GM12878 (cell line): ENCODE measurements around the gene SESN3. TPM values are rescaled to one million over a fixed set of nuclear protein-coding genes. Genes with fewer than 3 reads are reported as not detected.

ENCODE experiments used
- ATAC-seq: fragments of 200-7000 bp; cut with Tn5 transposase; 3 replicates; pipeline ENCODE4 v1.9.1; 2020; ENCODE audit warnings: mild to moderate bottlenecking, moderate library complexity
- BruUV-seq: library from RNA; stranded (reverse); fragments of 400-500 nt; replicated peaks from 2 replicates; lab custom pipeline; 2021; lab: Mats Ljungman, UMichigan
- CTCF ChIA-PET: fragments of 300-600 bp; sonication (Branson Sonifier 250); formaldehyde crosslinking; extraction: SDS; loops from one replicate; lab custom pipeline; 2021; ENCODE audit warnings: inconsistent platforms; lab: Yijun Ruan, JAX
- POLR2A ChIA-PET: fragments of 350-600 bp; formaldehyde crosslinking; extraction: SDS; loops from one replicate; lab custom pipeline; 2021; ENCODE audit warnings: inconsistent platforms; lab: Charles Lee
- RAD21 ChIA-PET: fragments of 300-600 bp; sonication (Branson Sonifier 250); formaldehyde crosslinking; loops from one replicate; lab custom pipeline; 2023; ENCODE audit warnings: antibody characterized with exemption; ENCODE audit not compliant: unreplicated experiment; lab: Charles Lee
- SMC1A ChIA-PET: fragments of 300-600 bp; sonication (Branson Sonifier 250); formaldehyde crosslinking; loops from one replicate; lab custom pipeline; 2023; ENCODE audit not compliant: unreplicated experiment, uncharacterized antibody; lab: Charles Lee
- DNase-seq: peaks from one replicate; pipeline ENCODE4 v3.0.0-alpha.2; 2011; ENCODE audit warnings: low read depth, low spot score
- FAIRE-seq: peaks from 3 replicates; lab custom pipeline; 2011; peaks lifted over from hg19 to GRCh38; lab: Jason Lieb, UNC
- H2AFZ ChIP-seq: 2 replicates; pipeline ENCODE4 v1.6.0; 2011; ENCODE audit warnings: low read depth, low read length, control low read depth; ENCODE audit not compliant: control insufficient read depth
- H3K27ac ChIP-seq: 2 replicates; pipeline ENCODE4 v1.5.1; 2011; ENCODE audit warnings: control low read depth; ENCODE audit not compliant: control insufficient read depth, insufficient read depth
- H3K27me3 ChIP-seq, 2 experiments: replicated peaks in 1 of 2; 2 replicates each; pipeline versions ENCODE4 v1.6.0 to v1.6.1; 2011; ENCODE audit warnings: low read length in 1 of 2; ENCODE audit not compliant: control insufficient read depth in 2 of 2, insufficient read depth in 2 of 2
- H3K36me3 ChIP-seq, 2 experiments: 2 replicates each; pipeline ENCODE4 v1.5.1; 2011; ENCODE audit warnings: low read length in 1 of 2; ENCODE audit not compliant: control insufficient read depth in 2 of 2, insufficient read depth in 2 of 2
- H3K4me1 ChIP-seq: 2 replicates; pipeline ENCODE4 v1.6.1; 2011; ENCODE audit warnings: mild to moderate bottlenecking, low read length, moderate library complexity, mixed read lengths; ENCODE audit not compliant: control insufficient read depth, insufficient read depth
- H3K4me2 ChIP-seq: 2 replicates; pipeline ENCODE4 v1.6.0; 2011; ENCODE audit warnings: control low read depth; ENCODE audit not compliant: control insufficient read depth, insufficient read depth
- H3K4me3 ChIP-seq: fragments of 200-600 bp; sonication (generic); 2 replicates; pipeline ENCODE4 v1.5.1; 2016
- H3K79me2 ChIP-seq: 2 replicates; pipeline ENCODE4 v1.6.0; 2011; ENCODE audit warnings: low read length; ENCODE audit not compliant: control insufficient read depth, insufficient read depth
- H3K9ac ChIP-seq: 2 replicates; pipeline ENCODE4 v1.8.0; 2011; ENCODE audit warnings: low read length, control low read depth, mixed read lengths; ENCODE audit not compliant: control insufficient read depth, insufficient read depth
- H3K9me3 ChIP-seq: replicated peaks from 3 replicates; pipeline ENCODE4 v1.5.1; 2011; ENCODE audit warnings: mild to moderate bottlenecking, low read length; ENCODE audit not compliant: control insufficient read depth, insufficient read depth
- H4K20me1 ChIP-seq: 2 replicates; pipeline ENCODE4 v1.6.0; 2011; ENCODE audit not compliant: control insufficient read depth, insufficient read depth
- CBX5 ChIP-seq: sonication (generic); IDR thresholded peaks from 2 replicates; pipeline ENCODE4 v1.6.1; 2016; ENCODE audit warnings: low read depth, moderate library complexity, mild to moderate bottlenecking, inconsistent platforms
- DPF2 ChIP-seq: fragments of 450-650 bp; IDR thresholded peaks from 2 replicates; pipeline ENCODE4 v1.6.1; 2017; ENCODE audit warnings: mild to moderate bottlenecking
- EP300 ChIP-seq, 2 experiments: fragments of 150-350 bp in 1 of 2; IDR thresholded peaks; 2 replicates each; pipeline ENCODE4 v1.6.1; 2011 to 2012; ENCODE audit warnings: low read depth in 2 of 2, low read length in 2 of 2, borderline replicate concordance in 1 of 2, improper control_type of control experiment in 1 of 2, inconsistent platforms in 1 of 2; ENCODE audit not compliant: control insufficient read depth in 1 of 2
- FOXM1 ChIP-seq: IDR thresholded peaks from 2 replicates; pipeline ENCODE4 v1.6.1; 2012; ENCODE audit warnings: low read depth, mild to moderate bottlenecking, inconsistent platforms, low read length, moderate library complexity
- GATAD2B ChIP-seq: fragments of 450-650 bp; conservative IDR thresholded peaks from 2 replicates; pipeline ENCODE4 v1.6.1; 2017; ENCODE audit warnings: low read depth, mild to moderate bottlenecking, moderate library complexity
- IKZF1 ChIP-seq: fragments of 450-650 bp; conservative IDR thresholded peaks from 2 replicates; pipeline ENCODE4 v1.6.1; 2017; ENCODE audit warnings: antibody characterized with exemption, mild to moderate bottlenecking
- JUND ChIP-seq: IDR thresholded peaks from 2 replicates; pipeline ENCODE4 v1.6.1; 2012; ENCODE audit warnings: low read depth, mild to moderate bottlenecking, low read length, improper control_type of control experiment, moderate library complexity
- MTA2 ChIP-seq: fragments of 450-650 bp; IDR thresholded peaks from 2 replicates; pipeline ENCODE4 v1.6.1; 2016; ENCODE audit warnings: low read depth, mild to moderate bottlenecking, moderate library complexity
- NFIC ChIP-seq: IDR thresholded peaks from 2 replicates; pipeline ENCODE4 v1.6.1; 2012; ENCODE audit warnings: low read depth, mild to moderate bottlenecking, inconsistent platforms, low read length, moderate library complexity
- RUNX3 ChIP-seq: IDR thresholded peaks from 2 replicates; pipeline ENCODE4 v1.6.1; 2012; ENCODE audit warnings: low read length, inconsistent platforms
- ZNF24 ChIP-seq: fragments of 450-650 bp; IDR thresholded peaks from 2 replicates; pipeline ENCODE4 v1.6.1; 2017; ENCODE audit warnings: antibody characterized with exemption, mild to moderate bottlenecking
- WGBS: methylation state at CpG from one replicate; pipeline ENCODE4 v1.1.6; 2016; ENCODE audit warnings: low lambda C conversion rate; ENCODE audit not compliant: insufficient replicate concordance, insufficient coverage; ENCODE audit errors: missing lambda C conversion rate; 5-methylcytosine and 5-hydroxymethylcytosine counted together
- in situ Hi-C: fragments of 300-500 bp; cut with MboI; formaldehyde crosslinking; loops from 9 replicates; pipeline ENCODE4 v1.14.3; 2018; ENCODE audit warnings: mixed read lengths
- intact Hi-C: fragments of 100-400 bp; cut with micrococcal nuclease; formaldehyde crosslinking; loops from one replicate; pipeline ENCODE4 v1.14.2; 2022; ENCODE audit not compliant: unreplicated experiment
- polyA plus RNA-seq, 11 experiments: library from polyadenylated mRNA; depleted of rRNA in 4 of 11; unstranded in 6 of 11; stranded (reverse) in 5 of 11; fragments of >200 nt; fragmentation: Nextera tagmentation in 4 of 11; fragmentation: Illumina TruSeq in 1 of 11; extraction: Ambion mirVana in 4 of 11; extraction: Trizol in 1 of 11; gene quantifications; 1 replicate in 1 of 11; 2 replicates in 10 of 11; pipeline versions ENCODE4 v1.2.1 to v1.2.3, GENCODE V29; 2011 to 2016; ENCODE audit warnings: inconsistent platforms in 2 of 11, missing spikeins in 2 of 11, low read depth in 1 of 11
- total RNA-seq, 4 experiments: library from RNA; depleted of rRNA in 3 of 4; stranded (reverse); fragments of >200 nt in 3 of 4; fragmentation: Illumina TruSeq in 1 of 4; extraction: Trizol in 1 of 4; gene quantifications; 2 replicates each; pipeline versions ENCODE4 v1.2.1 to v1.2.3, GENCODE V29; 2013 to 2021
- TF ChIP-seq, protein P1 (sequence below): fragments of 450-650 bp; IDR thresholded peaks from 2 replicates; pipeline ENCODE4 v1.6.1; 2017; ENCODE audit warnings: mild to moderate bottlenecking, moderate library complexity
- TF ChIP-seq, protein P2 (sequence below): fragments of 150-350 bp; IDR thresholded peaks from 2 replicates; pipeline ENCODE4 v1.6.1; 2014; ENCODE audit warnings: mild to moderate bottlenecking, low read depth, low read length
- TF ChIP-seq, protein P3 (sequence below), 3 experiments: IDR thresholded peaks in 2 of 3; conservative IDR thresholded peaks in 1 of 3; 2 replicates each; pipeline ENCODE4 v1.5.1; 2011; ENCODE audit warnings: low read depth in 3 of 3, low read length in 3 of 3, mild to moderate bottlenecking in 3 of 3, control low read depth in 2 of 3, moderate library complexity in 2 of 3, inconsistent platforms in 1 of 3, mixed read lengths in 1 of 3; ENCODE audit not compliant: control insufficient read depth in 2 of 3, insufficient read depth in 1 of 3; ENCODE audit errors: extremely low read depth in 1 of 3

Gene SESN3
- total and polyA plus RNA-seq, 10 of the 15 experiments (the other 5 are each of a cell fraction or from before 2014, with no cell fraction given): 0.64 to 6.7 (median 3.0) TPM

DNA sequence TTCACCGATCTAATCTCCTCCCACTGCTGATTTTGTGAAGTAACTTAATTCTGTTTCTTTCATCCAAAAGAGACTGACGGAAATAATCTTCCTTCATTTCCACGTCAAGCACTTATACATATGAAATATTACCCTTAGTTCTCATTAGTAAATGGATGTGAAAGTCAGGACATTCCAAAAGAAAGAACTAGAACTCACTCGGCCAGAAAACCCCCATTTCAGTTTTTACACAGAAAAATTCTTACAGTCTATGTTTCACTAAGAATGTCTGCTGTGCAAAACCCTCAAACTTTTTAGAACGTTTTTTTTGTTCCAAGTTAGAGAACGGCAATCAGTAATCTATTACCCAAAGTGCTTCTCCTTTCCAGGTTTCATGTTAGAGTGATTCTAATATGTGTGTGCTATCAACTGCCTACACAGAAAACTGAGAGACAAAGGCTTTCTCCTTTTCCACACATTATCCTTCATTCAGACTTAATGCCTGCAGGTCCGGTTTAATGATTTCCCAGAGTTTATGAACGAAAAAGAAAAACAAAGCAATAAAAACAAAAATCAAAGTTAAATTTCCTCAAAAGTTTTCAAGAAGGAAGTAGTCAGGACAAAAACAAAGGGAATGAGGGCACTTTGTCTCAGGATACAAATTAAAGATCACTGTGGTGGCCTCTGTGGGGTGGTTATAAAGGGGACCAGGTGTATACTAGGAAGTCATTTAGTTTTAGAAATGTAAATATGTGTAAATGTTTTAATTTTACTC, 11.3 kb upstream of the SESN3 start:
- H3K9ac ChIP-seq: no peak overlapping the region
- TF ChIP-seq GATAD2B: no peak
- peak; percentile 72; the same call in 1 of the 2 replicates for TF ChIP-seq NFIC
- TF ChIP-seq, protein P1, sequence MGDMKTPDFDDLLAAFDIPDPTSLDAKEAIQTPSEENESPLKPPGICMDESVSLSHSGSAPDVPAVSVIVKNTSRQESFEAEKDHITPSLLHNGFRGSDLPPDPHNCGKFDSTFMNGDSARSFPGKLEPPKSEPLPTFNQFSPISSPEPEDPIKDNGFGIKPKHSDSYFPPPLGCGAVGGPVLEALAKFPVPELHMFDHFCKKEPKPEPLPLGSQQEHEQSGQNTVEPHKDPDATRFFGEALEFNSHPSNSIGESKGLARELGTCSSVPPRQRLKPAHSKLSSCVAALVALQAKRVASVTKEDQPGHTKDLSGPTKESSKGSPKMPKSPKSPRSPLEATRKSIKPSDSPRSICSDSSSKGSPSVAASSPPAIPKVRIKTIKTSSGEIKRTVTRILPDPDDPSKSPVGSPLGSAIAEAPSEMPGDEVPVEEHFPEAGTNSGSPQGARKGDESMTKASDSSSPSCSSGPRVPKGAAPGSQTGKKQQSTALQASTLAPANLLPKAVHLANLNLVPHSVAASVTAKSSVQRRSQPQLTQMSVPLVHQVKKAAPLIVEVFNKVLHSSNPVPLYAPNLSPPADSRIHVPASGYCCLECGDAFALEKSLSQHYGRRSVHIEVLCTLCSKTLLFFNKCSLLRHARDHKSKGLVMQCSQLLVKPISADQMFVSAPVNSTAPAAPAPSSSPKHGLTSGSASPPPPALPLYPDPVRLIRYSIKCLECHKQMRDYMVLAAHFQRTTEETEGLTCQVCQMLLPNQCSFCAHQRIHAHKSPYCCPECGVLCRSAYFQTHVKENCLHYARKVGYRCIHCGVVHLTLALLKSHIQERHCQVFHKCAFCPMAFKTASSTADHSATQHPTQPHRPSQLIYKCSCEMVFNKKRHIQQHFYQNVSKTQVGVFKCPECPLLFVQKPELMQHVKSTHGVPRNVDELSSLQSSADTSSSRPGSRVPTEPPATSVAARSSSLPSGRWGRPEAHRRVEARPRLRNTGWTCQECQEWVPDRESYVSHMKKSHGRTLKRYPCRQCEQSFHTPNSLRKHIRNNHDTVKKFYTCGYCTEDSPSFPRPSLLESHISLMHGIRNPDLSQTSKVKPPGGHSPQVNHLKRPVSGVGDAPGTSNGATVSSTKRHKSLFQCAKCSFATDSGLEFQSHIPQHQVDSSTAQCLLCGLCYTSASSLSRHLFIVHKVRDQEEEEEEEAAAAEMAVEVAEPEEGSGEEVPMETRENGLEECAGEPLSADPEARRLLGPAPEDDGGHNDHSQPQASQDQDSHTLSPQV: no peak
- peak; percentile 56 for TF ChIP-seq IKZF1
- TF ChIP-seq DPF2: no peak; the same call in 1 of the 2 replicates
- TF ChIP-seq MTA2: peak; percentile 41
- TF ChIP-seq, protein P2, sequence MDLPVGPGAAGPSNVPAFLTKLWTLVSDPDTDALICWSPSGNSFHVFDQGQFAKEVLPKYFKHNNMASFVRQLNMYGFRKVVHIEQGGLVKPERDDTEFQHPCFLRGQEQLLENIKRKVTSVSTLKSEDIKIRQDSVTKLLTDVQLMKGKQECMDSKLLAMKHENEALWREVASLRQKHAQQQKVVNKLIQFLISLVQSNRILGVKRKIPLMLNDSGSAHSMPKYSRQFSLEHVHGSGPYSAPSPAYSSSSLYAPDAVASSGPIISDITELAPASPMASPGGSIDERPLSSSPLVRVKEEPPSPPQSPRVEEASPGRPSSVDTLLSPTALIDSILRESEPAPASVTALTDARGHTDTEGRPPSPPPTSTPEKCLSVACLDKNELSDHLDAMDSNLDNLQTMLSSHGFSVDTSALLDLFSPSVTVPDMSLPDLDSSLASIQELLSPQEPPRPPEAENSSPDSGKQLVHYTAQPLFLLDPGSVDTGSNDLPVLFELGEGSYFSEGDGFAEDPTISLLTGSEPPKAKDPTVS: peak; percentile 45; the same call in 1 of the 2 replicates
- TF ChIP-seq FOXM1: peak; percentile 41; the same call in 1 of the 2 replicates
- peak; percentile 24 to 33; a peak in 2 of 4 replicates for TF ChIP-seq EP300 (IDR thresholded peaks at IDR 0.05; ENCODE audit: borderline replicate concordance in 1 of 2, control insufficient read depth in 1 of 2, low read depth in 2 of 2, low read length in 2 of 2)
- no peak for TF ChIP-seq JUND
- TF ChIP-seq RUNX3: peak; percentile 38; the same call in 1 of the 2 replicates
- TF ChIP-seq CBX5: no peak
- TF ChIP-seq ZNF24: no peak; the same call in 1 of the 2 replicates
- TF ChIP-seq, protein P3, sequence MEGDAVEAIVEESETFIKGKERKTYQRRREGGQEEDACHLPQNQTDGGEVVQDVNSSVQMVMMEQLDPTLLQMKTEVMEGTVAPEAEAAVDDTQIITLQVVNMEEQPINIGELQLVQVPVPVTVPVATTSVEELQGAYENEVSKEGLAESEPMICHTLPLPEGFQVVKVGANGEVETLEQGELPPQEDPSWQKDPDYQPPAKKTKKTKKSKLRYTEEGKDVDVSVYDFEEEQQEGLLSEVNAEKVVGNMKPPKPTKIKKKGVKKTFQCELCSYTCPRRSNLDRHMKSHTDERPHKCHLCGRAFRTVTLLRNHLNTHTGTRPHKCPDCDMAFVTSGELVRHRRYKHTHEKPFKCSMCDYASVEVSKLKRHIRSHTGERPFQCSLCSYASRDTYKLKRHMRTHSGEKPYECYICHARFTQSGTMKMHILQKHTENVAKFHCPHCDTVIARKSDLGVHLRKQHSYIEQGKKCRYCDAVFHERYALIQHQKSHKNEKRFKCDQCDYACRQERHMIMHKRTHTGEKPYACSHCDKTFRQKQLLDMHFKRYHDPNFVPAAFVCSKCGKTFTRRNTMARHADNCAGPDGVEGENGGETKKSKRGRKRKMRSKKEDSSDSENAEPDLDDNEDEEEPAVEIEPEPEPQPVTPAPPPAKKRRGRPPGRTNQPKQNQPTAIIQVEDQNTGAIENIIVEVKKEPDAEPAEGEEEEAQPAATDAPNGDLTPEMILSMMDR (IDR thresholded peaks at IDR 0.05 in 2 of 3, conservative IDR thresholded peaks at IDR 0.05 in 1 of 3; ENCODE audit: control insufficient read depth in 2 of 3, extremely low read depth in 1 of 3, insufficient read depth in 1 of 3, low read depth in 3 of 3, low read length in 3 of 3): no peak

More for the DNA sequence above, 11.3 kb upstream of the SESN3 start:
- SMC1A ChIA-PET: interaction anchor here (1.2 to 6.9 kb wide), 12 partner anchors 10 to 522 kb away, joined by 3 to 91 read pairs (median 5); partner anchors contain the start of gene SESN3
- FAIRE-seq: peak; percentile 41
- no peaks in the 10 kb centered on the region for H3K27me3 ChIP-seq
- POLR2A ChIA-PET: interaction anchor here (1.0 to 4.4 kb wide), 6 partner anchors 10 to 54 kb away, joined by 4 to 60 read pairs (median 18); partner anchors contain the start of gene SESN3
- H3K4me1 ChIP-seq: peaks cover 9% of the 10 kb centered on the region; the same call in 1 of the 2 replicates
- BruUV-seq: no TSS peak
- H3K36me3 ChIP-seq: no peaks in the 10 kb centered on the region
- peak overlapping the region; percentile 11; the same call in 1 of the 2 replicates for H3K4me3 ChIP-seq
- peak overlapping the region; percentile 3; the same call in 1 of the 2 replicates for H3K27ac ChIP-seq
- ATAC-seq: peak; percentile 83
- peak overlapping the region; percentile 54 for H3K4me2 ChIP-seq
- intact Hi-C loops (no loop called here), in situ Hi-C loops (no loop called here)
- CTCF ChIA-PET: interaction anchor here (0.8 to 2.0 kb wide), 8 partner anchors 10 to 87 kb away, joined by 3 to 21 read pairs (median 6); partner anchors contain the start of gene SESN3
- no peaks in the 10 kb centered on the region for H3K79me2 ChIP-seq
- WGBS: under 1% methylated on average over 8 of the region's 8 CpGs
- H4K20me1 ChIP-seq: no peaks in the 10 kb centered on the region
- H2AFZ ChIP-seq: peak overlapping the region; percentile 37
- RAD21 ChIA-PET: interaction anchor here (0.8 to 9.8 kb wide), 19 partner anchors 10 to 473 kb away, joined by 3 to 115 read pairs (median 4); partner anchors contain the start of gene SESN3
- DNase-seq: no peak
- H3K9me3 ChIP-seq: no peaks in the 10 kb centered on the region
